PC-9 (cell line): ENCODE results near the gene RBMS1. TPM values are rescaled to one million over a fixed set of nuclear protein-coding genes. Genes with fewer than 3 reads are reported as not detected.

Experiments used
- BruUV-seq: library from RNA; stranded (reverse); fragments of 400-500 nt; replicated peaks from 2 replicates; lab custom pipeline; 2021; lab: Mats Ljungman, UMichigan
- CTCF ChIA-PET: fragments of 300-600 bp; sonication (Branson Sonifier 250); formaldehyde crosslinking; loops from one replicate; lab custom pipeline; 2022; ENCODE audit warnings: antibody characterized with exemption; lab: Charles Lee
- POLR2A ChIA-PET: fragments of 300-600 bp; sonication (Branson Sonifier 250); formaldehyde crosslinking; loops from one replicate; lab custom pipeline; 2022; ENCODE audit warnings: antibody characterized with exemption; ENCODE audit not compliant: unreplicated experiment; lab: Charles Lee
- DNase-seq, 2 experiments: peaks; one replicate each; pipeline versions ENCODE4 v3.0.0 to v3.0.0-alpha.2; 2015 to 2022; ENCODE audit warnings: mixed read lengths in 1 of 2
- H2AFZ ChIP-seq: fragments of 200-600 bp; sonication (generic); 2 replicates; pipeline ENCODE4 v1.8.1; 2017; ENCODE audit warnings: antibody characterized with exemption
- H3F3A ChIP-seq: fragments of 200-600 bp; sonication (generic); 2 replicates; pipeline ENCODE4 v1.8.1; 2017; ENCODE audit warnings: antibody characterized with exemption, mild to moderate bottlenecking, low read depth; ENCODE audit not compliant: insufficient read depth
- H3K27ac ChIP-seq: fragments of 200-600 bp; sonication (generic); 2 replicates; pipeline ENCODE4 v1.6.1; 2016; ENCODE audit warnings: mixed run types
- H3K27me3 ChIP-seq: fragments of 200-600 bp; sonication (generic); 2 replicates; pipeline ENCODE4 v1.6.1; 2016; ENCODE audit warnings: low read depth, mixed run types; ENCODE audit not compliant: insufficient read depth
- H3K36me3 ChIP-seq: fragments of 200-600 bp; sonication (generic); 2 replicates; pipeline ENCODE4 v1.6.1; 2016; ENCODE audit warnings: low read depth, mixed run types
- H3K4me1 ChIP-seq: fragments of 200-600 bp; sonication (generic); replicated peaks from 2 replicates; pipeline ENCODE4 v1.6.1; 2016; ENCODE audit warnings: mixed run types; ENCODE audit not compliant: insufficient read depth
- H3K4me2 ChIP-seq: fragments of 200-600 bp; sonication (generic); 2 replicates; pipeline ENCODE4 v1.6.1; 2017; ENCODE audit warnings: mixed run types
- H3K4me3 ChIP-seq: fragments of 200-600 bp; sonication (generic); 2 replicates; pipeline ENCODE4 v1.6.1; 2016; ENCODE audit warnings: mixed run types
- H3K79me2 ChIP-seq: fragments of 200-600 bp; sonication (generic); 2 replicates; pipeline ENCODE4 v1.6.1; 2017; ENCODE audit warnings: low read depth, mixed run types
- H3K9me2 ChIP-seq: fragments of 200-600 bp; sonication (generic); 2 replicates; pipeline ENCODE4 v1.8.1; 2017; ENCODE audit warnings: mild to moderate bottlenecking; ENCODE audit not compliant: insufficient read depth
- H3K9me3 ChIP-seq: fragments of 200-600 bp; sonication (generic); 2 replicates; pipeline ENCODE4 v1.8.1; 2016; ENCODE audit warnings: low read depth; ENCODE audit not compliant: insufficient read depth
- H4K20me1 ChIP-seq: fragments of 200-600 bp; sonication (generic); 2 replicates; pipeline ENCODE4 v1.8.1; 2017; ENCODE audit not compliant: insufficient read depth
- CTCF ChIP-seq: fragments of 200-600 bp; sonication (generic); conservative IDR thresholded peaks from 2 replicates; pipeline ENCODE4 v1.6.1; 2017; ENCODE audit warnings: mixed run types, antibody characterized with exemption, mild to moderate bottlenecking, moderate library complexity
- EZH2 ChIP-seq: fragments of 200-600 bp; sonication (generic); IDR thresholded peaks from 2 replicates; pipeline ENCODE4 v1.8.0; 2017; ENCODE audit warnings: antibody characterized with exemption, low read depth
- intact Hi-C: fragments of 100-400 bp; cut with micrococcal nuclease; formaldehyde crosslinking; loops from one replicate; pipeline ENCODE4 v1.10.0; 2022; ENCODE audit not compliant: unreplicated experiment
- total RNA-seq: library from RNA; stranded (reverse); gene quantifications from 2 replicates; pipeline ENCODE4 v1.2.3, GENCODE V29; 2021

Gene RBMS1
- total RNA-seq, 1 experiment from 2014 or later: 65.1 TPM

DNA sequence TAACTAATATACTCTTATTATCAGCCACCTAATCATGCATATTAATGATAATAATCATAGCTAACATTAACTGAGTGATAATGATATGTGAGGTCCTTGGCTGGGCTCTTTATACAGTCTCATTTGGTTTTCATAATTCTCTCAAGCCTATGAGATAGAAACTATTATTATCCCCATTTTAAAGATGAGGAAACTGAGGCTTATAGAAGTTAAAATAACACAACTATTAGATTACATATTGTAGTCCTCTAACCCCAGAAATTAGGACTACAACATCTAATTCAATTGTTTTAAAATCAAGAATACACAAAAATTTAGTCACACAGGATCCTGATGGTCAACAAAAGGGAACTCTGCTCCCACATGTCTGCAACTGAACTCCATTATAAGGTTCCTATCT is 209.9 kb downstream of the RBMS1 start:
- POLR2A ChIA-PET: no interaction called here
- no peak for DNase-seq
- H3K79me2 ChIP-seq: no peaks in the 10 kb centered on the region
- no peaks in the 10 kb centered on the region for H3K9me2 ChIP-seq
- BruUV-seq: no TSS peak
- H2AFZ ChIP-seq: no peak overlapping the region
- no peak overlapping the region for H3K27ac ChIP-seq
- 0 out of 2 replicates have a peak, but pooled peaks cover 9% of the 10 kb centered on the region for H3F3A ChIP-seq
- H3K4me3 ChIP-seq: no peak overlapping the region
- intact Hi-C loops: no loop called here
- no peaks in the 10 kb centered on the region for H3K9me3 ChIP-seq
- no peak overlapping the region for H3K4me2 ChIP-seq
- peaks cover 16% of the 10 kb centered on the region for H3K36me3 ChIP-seq
- no peaks in the 10 kb centered on the region; the same call in 1 of the 2 replicates for H3K4me1 ChIP-seq
- CTCF ChIA-PET: no interaction called here
- no peak for TF ChIP-seq EZH2
- TF ChIP-seq CTCF: no peak
- no peaks in the 10 kb centered on the region for H3K27me3 ChIP-seq
- no peaks in the 10 kb centered on the region for H4K20me1 ChIP-seq

GRCh38 chr2:160282063-160282580 is 211.5 kb downstream of the RBMS1 start:
- Histone ChIP-seq H3K9me2 (no peaks in the 10 kb centered on the region), H3K4me3 (no peak overlapping the region), H4K20me1 (no peaks in the 10 kb centered on the region), H3K36me3 (peaks cover 22% of the 10 kb centered on the region), H3K79me2 (no peaks in the 10 kb centered on the region), H3F3A (0 out of 2 replicates have a peak, but pooled peaks cover 9% of the 10 kb centered on the region), H2AFZ (no peak overlapping the region), H3K4me1 (no peaks in the 10 kb centered on the region; the same call in 1 of the 2 replicates), H3K9me3 (no peaks in the 10 kb centered on the region), H3K27ac (no peak overlapping the region), H3K27me3 (no peaks in the 10 kb centered on the region), H3K4me2 (no peak overlapping the region)
- ChIA-PET CTCF (no interaction called here), POLR2A (no interaction called here)
- intact Hi-C loops: no loop called here
- BruUV-seq: no TSS peak
- TF ChIP-seq EZH2: no peak
- TF ChIP-seq CTCF: no peak
- DNase-seq: no peak

DNA sequence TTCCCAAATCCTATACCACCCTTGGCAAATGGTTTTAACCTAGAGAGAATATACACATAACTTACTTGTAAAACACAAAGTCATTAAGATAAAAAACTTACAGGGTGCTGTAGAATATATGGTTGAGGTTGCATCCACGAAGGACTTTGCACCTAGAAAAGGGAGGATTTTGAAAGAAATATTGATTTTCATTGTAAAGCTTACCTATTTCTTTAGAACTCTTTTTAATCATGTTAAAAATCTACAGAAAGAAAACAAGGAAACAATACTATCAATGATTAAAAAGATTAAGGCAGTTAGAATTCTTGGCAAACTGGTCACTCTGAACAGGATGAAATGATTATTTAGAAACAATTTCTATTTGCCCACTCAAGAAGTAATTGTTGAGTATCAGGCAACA is 212.4 kb downstream of the RBMS1 start:
- Histone ChIP-seq H3K9me2 (no peaks in the 10 kb centered on the region), H3K27ac (no peak overlapping the region), H3K4me3 (no peak overlapping the region), H3K4me1 (no peaks in the 10 kb centered on the region; the same call in 1 of the 2 replicates), H3K27me3 (no peaks in the 10 kb centered on the region), H3K4me2 (no peak overlapping the region), H3K79me2 (no peaks in the 10 kb centered on the region), H2AFZ (no peak overlapping the region), H3K9me3 (no peaks in the 10 kb centered on the region), H3F3A (0 out of 2 replicates have a peak, but pooled peaks cover 9% of the 10 kb centered on the region), H3K36me3 (peaks cover 28% of the 10 kb centered on the region), H4K20me1 (no peaks in the 10 kb centered on the region)
- DNase-seq: no peak
- TF ChIP-seq CTCF: no peak
- TF ChIP-seq EZH2: no peak
- ChIA-PET POLR2A (no interaction called here), CTCF (no interaction called here)
- intact Hi-C loops: no loop called here
- BruUV-seq: no TSS peak
